Measurements from ENCODE around the gene CYTL1.

Gene CYTL1

DNA sequence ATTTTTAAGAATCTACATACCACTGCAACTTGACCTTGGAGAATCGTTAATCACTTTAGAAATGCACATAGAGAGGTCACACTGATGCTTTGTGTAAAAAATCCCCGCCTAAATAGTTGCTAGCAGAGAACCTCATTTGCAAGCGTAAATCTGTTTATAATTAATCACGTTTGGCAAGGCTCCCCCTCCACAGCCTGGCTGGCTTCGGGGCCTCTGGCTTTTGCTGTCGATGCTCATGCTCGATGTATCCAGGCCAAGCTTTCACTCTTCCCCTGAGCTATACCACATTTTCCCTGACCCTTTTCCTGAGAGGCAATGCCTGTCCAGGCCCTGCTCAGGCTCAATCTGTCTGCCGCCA lies 23.4 kb downstream of the CYTL1 start:
- DNase-seq: no peak

- peak; percentile 4 for DNase-seq
Measured at GRCh38 chr4:4995103-4995907, 24.0 kb downstream of the CYTL1 start.

DNA sequence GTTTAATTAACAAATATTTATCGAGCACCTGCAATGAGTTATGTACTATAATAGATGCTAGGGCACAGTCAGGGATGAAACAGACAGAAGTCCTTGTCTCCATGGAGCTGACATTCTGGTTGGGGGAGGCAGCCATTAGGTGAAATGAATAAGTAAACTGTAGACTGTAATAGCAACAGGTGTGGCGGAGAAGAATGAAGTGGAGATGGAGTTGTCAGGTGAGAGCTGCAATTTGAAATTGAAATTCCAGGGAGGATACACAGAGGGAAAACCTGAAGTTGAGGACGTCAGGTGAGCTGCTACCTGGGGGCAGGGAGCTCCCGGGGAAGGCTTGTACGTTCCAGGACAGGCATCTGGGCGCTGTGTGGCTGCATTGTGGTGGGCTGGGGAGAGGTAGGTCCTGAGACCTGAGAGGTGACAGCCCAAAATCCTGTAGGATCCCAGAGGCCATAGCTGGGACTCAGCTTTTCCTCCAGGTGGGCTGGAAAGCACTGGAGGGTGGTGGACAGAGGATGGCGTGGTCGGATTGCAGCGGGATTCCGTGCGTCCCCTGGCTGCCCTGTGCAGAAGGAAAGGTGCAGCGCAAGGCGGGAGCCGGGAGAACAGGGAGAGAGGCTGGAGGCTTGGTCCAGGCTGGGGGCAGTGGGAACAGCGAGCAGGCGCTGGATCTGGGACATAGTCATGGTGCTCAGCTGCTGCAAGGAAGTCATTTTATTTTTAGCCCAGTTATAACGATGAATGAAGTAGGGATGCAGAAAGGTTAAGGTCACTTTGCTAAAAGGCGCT lies 24.8 kb downstream of the CYTL1 start:
- no peak for DNase-seq

GRCh38 chr4:4992833-4993232 lies 26.4 kb downstream of the CYTL1 start:
- DNase-seq: no peak

DNA sequence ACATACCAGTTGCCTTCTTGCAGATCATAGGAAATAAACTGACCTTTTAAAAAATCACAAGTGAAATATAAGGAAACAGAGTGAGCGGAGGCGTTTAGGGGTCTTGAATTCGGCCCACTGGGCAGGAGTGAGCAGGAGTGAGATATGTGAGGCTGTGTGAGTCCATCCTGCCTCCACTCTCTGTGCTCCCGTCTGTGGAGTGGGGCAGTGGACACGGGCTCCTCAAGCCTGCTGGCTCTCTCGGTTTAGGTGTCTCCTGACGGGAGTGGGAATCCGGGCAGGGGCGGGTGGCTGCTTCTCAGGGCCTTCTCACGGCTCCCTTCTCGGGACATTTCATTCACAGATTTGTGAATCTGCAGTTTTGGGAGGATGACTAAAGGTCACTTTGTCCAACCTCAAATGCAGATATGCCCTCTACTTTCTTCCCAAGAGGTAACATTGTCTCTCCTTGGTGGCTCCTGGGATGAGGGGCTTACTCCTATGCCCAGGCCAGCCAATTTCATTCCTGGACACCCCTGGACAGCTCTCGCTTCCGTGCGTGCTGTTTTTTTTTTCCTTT lies 27.6 kb downstream of the CYTL1 start:
- DNase-seq: no peak

DNA sequence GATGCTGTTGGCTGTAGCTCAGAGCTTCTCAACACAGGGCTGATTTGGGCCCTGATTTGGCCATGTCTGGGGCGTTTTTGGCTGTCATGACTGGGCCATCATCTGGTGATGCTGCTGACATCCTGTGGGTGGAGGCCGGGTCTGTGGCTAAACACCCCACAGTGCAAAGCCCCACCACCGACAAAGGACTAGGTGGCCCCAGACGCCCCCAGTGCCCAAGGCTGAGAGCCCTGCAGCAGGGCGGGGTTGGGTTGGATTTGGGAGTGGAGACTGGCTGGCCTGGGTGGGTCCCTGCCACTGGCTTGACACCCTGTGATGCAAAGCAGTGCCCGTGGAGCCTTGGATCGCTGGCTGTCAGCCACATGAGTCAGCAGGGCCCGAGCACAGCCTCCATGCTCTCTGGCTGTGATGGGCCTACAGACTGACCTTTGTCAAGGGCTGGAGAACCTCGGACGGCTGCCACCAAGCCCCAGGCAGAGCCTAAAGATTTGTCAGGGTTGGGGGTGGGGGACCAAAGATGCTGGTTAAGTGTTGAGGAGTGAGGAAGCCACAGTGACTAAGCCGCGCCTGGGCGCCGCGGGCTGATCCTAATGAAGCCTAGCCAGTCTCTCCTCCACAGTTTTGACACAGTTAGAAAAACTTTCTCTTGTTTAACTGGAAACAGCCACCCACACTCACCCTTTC lies 28.3 kb downstream of the CYTL1 start:
- no peak for DNase-seq

DNA sequence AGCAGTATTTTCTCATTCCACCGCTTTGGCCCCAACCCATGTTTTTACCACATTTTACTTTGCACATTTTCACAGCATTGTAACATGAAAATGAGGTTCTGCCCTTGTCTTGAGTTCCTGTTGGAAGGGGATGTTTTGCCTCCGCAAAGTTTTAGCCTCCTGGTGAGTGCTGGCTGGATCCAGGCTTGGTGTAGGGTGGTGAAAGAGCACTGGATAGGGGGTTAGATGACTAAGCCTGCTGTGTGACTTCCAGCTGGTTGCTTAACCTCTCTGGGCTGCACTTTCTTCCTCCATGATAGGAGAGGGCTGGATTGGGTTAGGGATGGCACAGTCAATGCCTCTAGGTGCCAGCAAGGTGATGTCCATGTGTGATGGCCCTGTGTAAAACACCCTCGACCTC lies 28.9 kb downstream of the CYTL1 start:
- DNase-seq: no peak

DNA sequence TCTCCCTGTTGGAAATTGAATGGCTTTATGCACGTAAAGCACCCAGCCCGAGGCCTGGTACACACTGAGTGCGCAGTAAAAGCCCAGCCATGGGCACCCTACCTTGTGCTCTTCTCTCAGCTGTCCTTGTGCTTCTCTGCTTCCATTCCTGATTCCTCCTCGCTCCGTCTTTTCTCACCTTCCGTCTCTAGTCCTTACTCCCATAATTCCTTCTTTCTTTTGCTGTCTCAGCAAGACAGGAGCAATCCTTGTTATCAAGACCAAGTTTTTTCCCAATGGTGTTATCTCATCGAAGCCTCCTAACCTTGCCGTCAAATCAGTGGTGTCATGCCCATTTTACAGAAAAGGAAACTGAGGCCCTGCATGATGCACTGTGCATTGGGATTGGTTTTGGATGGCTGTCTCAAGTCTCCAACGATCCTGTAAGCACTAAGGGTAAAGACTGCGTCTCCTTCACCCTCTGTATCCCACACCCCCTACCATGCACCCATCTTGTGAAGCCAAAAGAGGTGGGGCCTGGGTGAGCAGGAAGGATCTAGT lies 30.1 kb downstream of the CYTL1 start:
- DNase-seq: no peak

DNA sequence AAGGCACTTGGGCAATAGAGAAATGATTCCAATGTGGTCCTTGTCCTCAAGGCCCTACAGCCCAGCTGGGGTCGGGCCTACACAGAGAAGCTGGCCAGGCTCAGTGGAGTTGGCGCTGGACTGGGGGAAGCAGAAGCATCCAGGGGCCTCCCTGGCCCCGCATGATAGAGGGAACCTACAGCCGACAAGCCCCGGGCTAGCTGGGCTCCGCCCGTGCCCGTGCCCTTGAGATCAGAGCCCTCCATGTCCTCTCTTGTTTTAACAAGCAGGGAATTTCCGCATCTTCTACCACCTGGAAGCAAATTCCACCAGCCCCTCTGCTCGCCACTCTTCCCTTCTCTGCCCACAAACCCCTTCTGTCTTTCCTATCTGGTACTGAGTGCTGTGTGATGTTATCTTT lies 31.6 kb downstream of the CYTL1 start:
- no peak for DNase-seq

DNA sequence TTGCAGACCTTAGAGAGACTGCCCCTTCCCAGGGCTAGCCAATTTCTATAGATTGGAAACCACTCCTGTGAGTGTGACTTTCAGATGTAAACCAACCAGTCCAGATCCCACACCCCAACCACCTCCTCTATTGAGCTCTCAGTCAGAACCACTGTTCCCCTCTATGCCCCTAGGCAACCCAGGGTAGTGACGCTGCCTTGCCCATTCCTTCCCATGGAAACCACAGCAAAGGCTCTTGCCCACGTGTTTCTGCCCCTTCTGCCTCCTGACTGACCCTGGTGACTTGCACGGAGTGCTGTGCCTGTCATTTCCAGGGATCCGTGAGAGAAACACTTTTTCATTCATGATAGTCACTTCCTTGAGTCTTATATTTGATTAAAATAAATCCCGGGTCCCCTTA lies 32.4 kb downstream of the CYTL1 start:
- no peak for DNase-seq

DNA sequence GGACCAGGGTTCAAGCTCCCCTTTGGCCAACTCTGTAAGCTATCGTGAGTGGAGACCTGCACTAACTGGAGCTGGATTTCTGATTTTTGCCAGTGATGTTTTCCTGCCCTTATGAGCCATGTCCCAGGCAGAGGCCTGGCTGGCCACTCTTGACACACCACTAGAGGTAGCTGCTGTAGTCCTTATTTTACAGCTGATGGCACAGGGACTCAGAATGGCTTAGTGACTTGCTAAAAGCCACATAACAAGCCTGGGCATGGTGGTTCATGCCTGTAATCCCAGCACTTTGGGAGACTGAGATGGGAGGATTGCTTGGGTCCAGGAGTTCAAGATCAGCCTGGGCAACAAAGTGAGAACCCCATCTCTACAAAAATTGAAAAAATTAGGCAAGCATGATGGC lies 33.4 kb downstream of the CYTL1 start:
- no peak for DNase-seq

DNA sequence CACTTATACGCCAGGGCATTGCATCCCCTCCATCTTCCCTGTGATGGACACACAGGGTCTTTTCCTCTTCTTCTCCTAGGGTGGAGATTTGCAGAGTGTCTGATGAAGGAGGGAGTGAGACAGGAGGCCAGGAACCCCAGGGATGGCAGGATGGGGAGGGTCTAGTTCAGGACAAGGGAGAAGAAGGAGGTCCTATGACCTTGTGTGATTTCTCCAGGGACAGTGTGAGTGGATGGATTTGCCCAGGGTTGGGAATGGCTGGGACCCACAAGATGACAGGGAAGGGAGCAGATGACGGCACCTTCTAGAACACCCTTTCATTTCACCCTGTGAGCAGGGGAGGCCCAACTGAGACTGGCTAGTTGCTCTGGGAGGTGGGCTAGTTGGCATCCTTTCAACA lies 34.2 kb downstream of the CYTL1 start:
- DNase-seq: no peak

DNA sequence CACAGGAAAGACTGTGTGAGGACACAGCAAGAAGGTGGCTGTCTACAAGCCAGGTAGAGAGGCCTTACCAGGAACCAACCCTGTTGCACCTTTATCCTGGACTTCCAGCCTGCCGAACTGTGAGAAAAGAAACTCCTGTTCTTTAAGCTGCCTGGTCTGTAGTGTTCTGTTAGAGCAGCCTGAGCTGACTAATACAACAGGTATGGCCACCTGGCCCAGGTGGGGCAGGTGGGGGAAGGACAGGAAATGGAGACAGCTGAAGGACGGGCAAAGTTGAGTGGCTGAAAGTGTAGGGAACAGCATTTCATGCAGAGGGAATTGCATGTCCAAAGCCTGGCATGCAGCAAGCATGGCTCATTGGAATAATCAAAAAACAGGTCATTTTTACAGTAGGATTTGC lies 35.1 kb downstream of the CYTL1 start:
- no peak for DNase-seq

DNA sequence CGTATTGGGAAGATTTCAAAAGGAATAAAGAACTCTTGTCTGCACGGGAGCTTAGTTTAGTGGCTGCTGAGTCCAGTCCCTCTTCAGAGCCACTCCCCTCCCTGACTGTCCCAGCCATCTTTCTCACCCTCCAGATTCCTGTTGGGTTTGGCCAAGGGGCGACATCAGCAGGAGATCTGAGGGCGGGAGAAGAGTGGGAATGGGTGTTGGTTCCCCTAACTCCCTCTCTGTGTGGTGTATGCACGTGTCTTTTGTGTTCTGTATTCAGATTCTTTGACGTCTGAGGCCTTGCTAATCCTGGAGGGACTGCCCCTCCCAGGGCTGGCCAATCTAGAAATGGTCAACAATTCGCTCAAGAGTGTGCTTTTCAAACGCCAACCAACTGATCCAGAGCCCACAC lies 37.4 kb downstream of the CYTL1 start:
- DNase-seq: no peak

DNA sequence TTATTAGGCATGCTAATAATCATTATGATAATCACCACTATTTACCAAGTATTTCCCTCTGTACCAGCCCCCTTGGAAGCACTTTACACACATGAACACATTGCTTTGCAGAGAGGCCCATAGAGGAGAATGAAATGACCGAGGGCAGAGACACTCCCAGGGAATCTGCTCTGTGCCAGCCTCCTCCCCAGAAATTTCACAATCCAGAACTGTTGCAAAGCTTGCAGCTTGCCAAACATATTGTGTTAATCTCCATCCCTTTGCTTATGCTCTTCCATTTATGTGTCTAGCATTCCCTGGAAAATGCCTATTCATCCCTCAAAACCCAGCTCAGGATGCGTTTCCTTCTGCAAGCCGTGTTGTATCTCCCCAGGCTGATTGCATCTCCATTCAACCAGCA lies 37.8 kb downstream of the CYTL1 start:
- DNase-seq: no peak

DNA sequence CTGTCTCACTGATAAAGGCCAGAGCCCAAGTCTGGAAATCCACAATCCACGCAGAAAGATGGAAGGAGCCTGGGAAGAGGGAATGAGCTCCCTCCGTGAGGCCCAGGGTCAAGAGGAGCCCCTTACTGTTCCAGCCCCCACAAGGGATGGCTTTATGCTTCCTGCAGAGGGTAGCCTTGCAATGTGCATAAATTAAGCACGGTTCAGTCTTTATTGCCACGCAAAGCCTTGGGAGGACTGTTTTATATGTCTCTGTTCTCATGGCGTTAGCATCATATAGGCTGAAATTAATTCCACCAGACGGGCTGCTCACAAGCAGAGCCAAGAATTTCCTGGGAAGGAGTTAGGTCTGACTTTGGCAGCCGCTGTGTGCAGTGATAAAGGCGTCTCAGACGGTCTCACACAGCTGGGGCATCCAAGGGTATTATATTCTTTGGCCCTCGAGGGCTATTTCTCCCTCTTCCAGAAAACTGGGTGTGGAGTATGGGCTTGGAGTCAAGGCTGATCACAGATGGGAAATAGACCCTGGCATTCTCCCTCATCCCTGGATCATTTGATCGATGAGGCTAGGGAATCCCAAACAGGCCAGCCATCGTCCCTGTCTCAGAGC lies 38.5 kb downstream of the CYTL1 start:
- no peak for DNase-seq

DNA sequence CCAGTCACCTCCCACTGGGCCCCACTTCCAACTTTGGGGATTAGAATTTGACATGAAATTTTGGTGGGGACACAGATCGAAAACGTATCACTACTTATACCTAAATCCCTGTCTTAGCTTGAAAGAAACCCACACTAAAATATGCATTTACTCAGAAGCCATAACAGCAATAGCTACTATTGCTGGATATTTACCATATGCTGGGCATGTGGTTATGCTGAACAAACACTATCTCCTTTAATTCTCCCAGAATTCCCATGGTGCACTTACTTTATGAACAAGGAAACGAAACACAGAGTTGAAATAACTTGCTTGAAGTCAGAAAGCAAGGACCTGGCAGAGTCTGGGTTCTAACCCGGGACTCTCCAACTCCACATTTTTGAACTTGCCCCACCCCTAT lies 39.3 kb downstream of the CYTL1 start:
- DNase-seq: no peak

DNA sequence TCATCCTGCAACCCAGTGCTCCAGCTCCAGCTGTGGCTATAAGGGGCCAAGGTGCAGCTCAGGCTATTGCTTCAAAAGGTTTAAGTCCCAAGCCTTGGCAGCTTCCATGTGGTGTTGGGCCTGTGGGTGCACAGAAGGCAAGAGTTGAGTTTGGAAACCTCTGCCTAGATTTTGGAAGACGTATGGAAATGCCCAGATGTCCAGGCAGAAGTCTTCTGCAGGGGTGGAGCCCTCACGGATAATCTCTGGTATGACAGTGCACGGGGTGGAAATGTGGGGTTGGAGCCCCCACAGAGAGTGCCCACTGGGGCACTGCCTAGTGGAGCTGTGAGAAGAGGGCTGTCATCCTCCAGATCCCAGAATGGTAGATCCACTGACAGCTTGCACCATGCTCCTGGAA lies 44.5 kb downstream of the CYTL1 start:
- no peak for DNase-seq

DNA sequence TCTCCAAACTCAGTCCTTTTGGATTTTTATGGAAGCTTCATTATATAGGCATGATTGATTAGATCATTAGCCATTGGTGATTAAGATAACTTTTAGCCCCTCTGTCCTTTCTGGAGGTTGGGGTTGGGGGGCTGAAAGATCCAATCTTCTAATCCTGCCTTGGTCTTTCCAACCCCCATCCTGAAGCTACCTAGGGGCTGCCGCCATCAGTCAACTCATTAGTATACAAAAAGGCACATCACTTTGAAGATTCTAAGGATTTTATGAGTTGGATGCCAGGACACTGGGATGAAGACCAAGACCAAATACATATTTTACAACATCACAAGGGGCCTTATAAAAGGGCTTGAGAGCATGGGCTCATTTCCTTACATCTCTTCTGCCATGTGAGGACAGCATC lies 47.5 kb downstream of the CYTL1 start:
- DNase-seq: no peak

DNA sequence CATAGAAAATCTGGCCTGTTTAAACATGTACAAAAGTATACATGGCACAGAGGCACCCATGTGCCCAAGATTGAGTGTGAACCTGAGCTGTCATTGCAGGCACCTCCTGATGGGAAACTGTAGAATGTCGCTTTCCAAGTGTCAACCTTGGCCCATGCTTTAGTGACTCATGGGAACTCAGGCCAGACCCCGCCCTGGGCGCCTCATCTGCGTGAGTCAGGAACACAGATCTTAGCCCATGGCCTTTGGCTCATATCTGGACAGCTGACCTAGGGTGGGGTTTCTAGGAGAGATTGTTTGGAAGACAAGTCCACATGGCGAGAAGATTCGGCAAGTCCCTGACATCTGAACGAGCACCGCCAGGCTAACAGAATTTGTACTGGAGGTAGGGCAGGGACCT lies 50.0 kb downstream of the CYTL1 start:
- no peak for DNase-seq

- DNase-seq: no peak
Measured at GRCh38 chr4:4968161-4968725, 51.0 kb downstream of the CYTL1 start.

Data from stimulated activated naive CD4-positive, alpha-beta T cell treated with Interleukin-2 at 50 U/mL for 16 hours (primary cell).